Liver (tissue), 9 donors: Measurements from ENCODE around the gene PACS1. TPM values are rescaled to one million over a fixed set of nuclear protein-coding genes. Genes with fewer than 3 reads are reported as not detected.

Source experiments
- DNase-seq: peaks from one replicate; pipeline ENCODE4 v3.0.0-alpha.2; 2017; ENCODE audit warnings: low spot score
- H3K27ac ChIP-seq, 2 donors: one replicate each; pipeline ENCODE4 v1.7.0; 2013; ENCODE audit warnings: inconsistent platforms in 2 of 2, low read length in 2 of 2, control low read depth in 1 of 2, low read depth in 1 of 2, mild to moderate bottlenecking in 1 of 2
- H3K27me3 ChIP-seq, 4 donors: one replicate each; pipeline versions ENCODE4 v1.6.1 to v1.7.0; 2013; ENCODE audit warnings: low read length in 3 of 4, inconsistent platforms in 1 of 4, mild to moderate bottlenecking in 1 of 4, moderate library complexity in 1 of 4; ENCODE audit not compliant: control insufficient read depth in 4 of 4, insufficient read depth in 4 of 4
- H3K36me3 ChIP-seq, 4 donors: one replicate each; pipeline versions ENCODE4 v1.6.1 to v1.7.0; 2013; ENCODE audit warnings: low read length in 3 of 4, mild to moderate bottlenecking in 3 of 4, low read depth in 1 of 4, moderate library complexity in 1 of 4; ENCODE audit not compliant: control insufficient read depth in 4 of 4, insufficient read depth in 3 of 4
- H3K4me1 ChIP-seq, 4 donors: one replicate each; pipeline versions ENCODE4 v1.6.1 to v1.7.0; 2013; ENCODE audit warnings: low read length in 3 of 4, mild to moderate bottlenecking in 3 of 4, moderate library complexity in 1 of 4; ENCODE audit not compliant: control insufficient read depth in 4 of 4, insufficient read depth in 4 of 4
- H3K4me3 ChIP-seq, 3 donors: one replicate each; pipeline versions ENCODE4 v1.6.1 to v1.7.0; 2013; ENCODE audit warnings: low read length in 3 of 3, control low read depth in 1 of 3, low read depth in 1 of 3, mild to moderate bottlenecking in 1 of 3
- H3K9ac ChIP-seq, 2 donors: one replicate each; pipeline ENCODE4 v1.7.0; 2013; ENCODE audit warnings: low read length in 2 of 2, mild to moderate bottlenecking in 2 of 2, moderate library complexity in 2 of 2, control low read depth in 1 of 2, low read depth in 1 of 2
- H3K9me3 ChIP-seq, 4 donors: one replicate each; pipeline versions ENCODE4 v1.6.1 to v1.7.0; 2013; ENCODE audit warnings: low read length in 3 of 4; ENCODE audit not compliant: control insufficient read depth in 4 of 4
- CTCF ChIP-seq: fragments of 150-350 bp; IDR thresholded peaks from 2 replicates; pipeline ENCODE4 v1.5.1; 2017; ENCODE audit warnings: improper control_type of control experiment, low read depth, low read length; ENCODE audit not compliant: missing input control
- EGR1 ChIP-seq, 2 donors: IDR thresholded peaks; 2 replicates each; pipeline ENCODE4 v1.6.1; 2016 to 2018; ENCODE audit warnings: antibody characterized with exemption in 2 of 2, low read depth in 2 of 2
- FOXA1 ChIP-seq: IDR thresholded peaks from 2 replicates; pipeline ENCODE4 v1.6.1; 2016; ENCODE audit warnings: antibody characterized with exemption
- FOXA2 ChIP-seq: IDR thresholded peaks from 2 replicates; pipeline ENCODE4 v1.6.1; 2016; ENCODE audit warnings: antibody characterized with exemption
- GABPA ChIP-seq, 2 donors: IDR thresholded peaks in 1 of 2; conservative IDR thresholded peaks in 1 of 2; 2 replicates each; pipeline ENCODE4 v1.6.1; 2016; ENCODE audit warnings: antibody characterized with exemption in 2 of 2, mild to moderate bottlenecking in 1 of 2, moderate library complexity in 1 of 2
- HNF4A ChIP-seq, 2 donors: conservative IDR thresholded peaks; 2 replicates each; pipeline ENCODE4 v1.6.1; 2016; ENCODE audit warnings: antibody characterized with exemption in 2 of 2, mild to moderate bottlenecking in 2 of 2
- JUND ChIP-seq, 2 donors: IDR thresholded peaks; 2 replicates each; pipeline ENCODE4 v1.6.1; 2016; ENCODE audit warnings: antibody characterized with exemption in 2 of 2
- MAX ChIP-seq: IDR thresholded peaks from 2 replicates; pipeline ENCODE4 v1.6.1; 2016; ENCODE audit warnings: antibody characterized with exemption
- NR2F2 ChIP-seq: IDR thresholded peaks from 2 replicates; pipeline ENCODE4 v1.6.1; 2016; ENCODE audit warnings: antibody characterized with exemption
- RAD21 ChIP-seq, 2 donors: IDR thresholded peaks; 2 replicates each; pipeline ENCODE4 v1.6.1; 2016; ENCODE audit warnings: antibody characterized with exemption in 2 of 2, mild to moderate bottlenecking in 2 of 2
- REST ChIP-seq: IDR thresholded peaks from 2 replicates; pipeline ENCODE4 v1.6.1; 2016; ENCODE audit warnings: antibody characterized with exemption, mild to moderate bottlenecking
- RXRA ChIP-seq, 2 donors: IDR thresholded peaks; 2 replicates each; pipeline ENCODE4 v1.6.1; 2017 to 2018; ENCODE audit warnings: antibody characterized with exemption in 2 of 2, mild to moderate bottlenecking in 1 of 2
- SP1 ChIP-seq: IDR thresholded peaks from 2 replicates; pipeline ENCODE4 v1.6.1; 2018; ENCODE audit warnings: antibody characterized with exemption, mild to moderate bottlenecking
- TAF1 ChIP-seq: conservative IDR thresholded peaks from 2 replicates; pipeline ENCODE4 v1.6.1; 2016; ENCODE audit warnings: antibody characterized with exemption, mild to moderate bottlenecking
- YY1 ChIP-seq: IDR thresholded peaks from 2 replicates; pipeline ENCODE4 v1.6.1; 2016; ENCODE audit warnings: antibody characterized with exemption, mild to moderate bottlenecking
- ZBTB33 ChIP-seq: IDR thresholded peaks from 2 replicates; pipeline ENCODE4 v1.6.1; 2016; ENCODE audit warnings: antibody characterized with exemption
- WGBS: extraction: QIAGEN DNeasy Blood & Tissue Kit; methylation state at CpG from one replicate; pipeline ENCODE4 v1.1.7; 2013; 5-methylcytosine and 5-hydroxymethylcytosine counted together
- polyA plus RNA-seq, 2 donors: library from polyadenylated mRNA; stranded (reverse) in 1 of 2; unstranded in 1 of 2; fragments of 200-250 nt in 1 of 2; fragments of >200 nt in 1 of 2; fragmentation: Nextera tagmentation in 1 of 2; extraction: Ambion mirVana in 1 of 2; gene quantifications; one replicate each; pipeline versions ENCODE4 v1.2.1 to v1.2.3, GENCODE V29; 2013 to 2015
- total RNA-seq, 2 donors: library from RNA; depleted of rRNA; stranded (reverse); fragments of >200 nt; gene quantifications; one replicate each; pipeline ENCODE4 v1.2.3, GENCODE V29; 2014
- TF ChIP-seq, protein P1 (sequence below): IDR thresholded peaks from 2 replicates; pipeline ENCODE4 v1.6.1; 2016; ENCODE audit warnings: antibody characterized with exemption
- donor health status: healthy.
- donor health status: healthy.
- donor health status: healthy.
- donor health status: healthy.
- donor health status: healthy.

PACS1 gene
- total and polyA plus RNA-seq, 4 donors: 2.7 to 9.1 (median 7.3) TPM

DNA sequence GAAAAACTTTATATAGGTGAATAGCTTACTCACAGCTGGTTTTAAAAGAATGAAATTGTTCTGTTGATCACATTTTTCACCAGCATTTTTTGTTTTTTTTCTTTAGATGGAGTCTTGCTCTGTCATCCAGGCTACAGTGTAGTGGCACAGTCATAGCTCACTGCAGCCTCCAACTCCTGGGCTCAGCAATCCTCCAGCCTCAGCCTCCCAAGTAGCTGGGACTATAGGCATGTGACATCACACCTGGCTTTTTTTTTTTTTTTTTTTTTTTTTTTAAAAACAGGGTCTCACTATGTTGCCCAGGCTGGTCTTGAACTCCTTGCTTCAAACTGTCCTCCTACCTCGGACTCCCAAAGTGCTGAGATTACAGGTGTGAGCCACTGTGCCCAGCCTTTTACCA, 3.6 kb downstream of the PACS1 start:
- no peak overlapping the region for H3K27ac ChIP-seq
- TF ChIP-seq YY1 (no peak), GABPA (IDR thresholded peaks at IDR 0.05 in 1 of 2, conservative IDR thresholded peaks at IDR 0.05 in 1 of 2) (no peak), FOXA2 (no peak), EGR1 (IDR thresholded peaks at IDR 0.05; ENCODE audit: low read depth in 2 of 2) (no peak), REST (no peak), RXRA (IDR thresholded peaks at IDR 0.05) (no peak), MAX (no peak), FOXA1 (no peak), HNF4A (conservative IDR thresholded peaks at IDR 0.05) (no peak), TAF1 (no peak), SP1 (no peak), ZBTB33 (no peak), NR2F2 (no peak), RAD21 (IDR thresholded peaks at IDR 0.05) (no peak), JUND (IDR thresholded peaks at IDR 0.05) (no peak), CTCF (no peak)
- TF ChIP-seq, protein P1, sequence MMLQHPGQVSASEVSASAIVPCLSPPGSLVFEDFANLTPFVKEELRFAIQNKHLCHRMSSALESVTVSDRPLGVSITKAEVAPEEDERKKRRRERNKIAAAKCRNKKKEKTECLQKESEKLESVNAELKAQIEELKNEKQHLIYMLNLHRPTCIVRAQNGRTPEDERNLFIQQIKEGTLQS: no peak
- H3K4me3 ChIP-seq: no peak overlapping the region
- DNase-seq: no peak
- H3K36me3 ChIP-seq: peaks cover 0 to under 1% (median 0%) of the 10 kb centered on the region in 4 donors
- H3K27me3 ChIP-seq: no peaks in the 10 kb centered on the region
- WGBS: 98% methylated on average over 1 of the region's 1 CpG
- H3K9me3 ChIP-seq: no peaks in the 10 kb centered on the region
- H3K4me1 ChIP-seq: peaks cover 3 to 18% (median 12%) of the 10 kb centered on the region in 4 donors
- no peak overlapping the region for H3K9ac ChIP-seq

- H3K27ac ChIP-seq: no peak overlapping the region
- H3K9ac ChIP-seq: no peak overlapping the region
- H3K27me3 ChIP-seq: no peaks in the 10 kb centered on the region
- no peak overlapping the region for H3K4me3 ChIP-seq
- H3K9me3 ChIP-seq: no peaks in the 10 kb centered on the region
- no peaks in the 10 kb centered on the region for H3K36me3 ChIP-seq
- WGBS: 97% methylated on average over 4 of the region's 4 CpGs
- peaks cover 0 to 7% (median 3%) of the 10 kb centered on the region in 4 donors for H3K4me1 ChIP-seq
- no peak for DNase-seq
- no peak for TF ChIP-seq JUND (IDR thresholded peaks at IDR 0.05)
These were observed 5.2 kb downstream of the PACS1 start for GRCh38 chr11:66075273-66075672.
